ENCODE results near the gene LRRD1.

Gene LRRD1

DNA sequence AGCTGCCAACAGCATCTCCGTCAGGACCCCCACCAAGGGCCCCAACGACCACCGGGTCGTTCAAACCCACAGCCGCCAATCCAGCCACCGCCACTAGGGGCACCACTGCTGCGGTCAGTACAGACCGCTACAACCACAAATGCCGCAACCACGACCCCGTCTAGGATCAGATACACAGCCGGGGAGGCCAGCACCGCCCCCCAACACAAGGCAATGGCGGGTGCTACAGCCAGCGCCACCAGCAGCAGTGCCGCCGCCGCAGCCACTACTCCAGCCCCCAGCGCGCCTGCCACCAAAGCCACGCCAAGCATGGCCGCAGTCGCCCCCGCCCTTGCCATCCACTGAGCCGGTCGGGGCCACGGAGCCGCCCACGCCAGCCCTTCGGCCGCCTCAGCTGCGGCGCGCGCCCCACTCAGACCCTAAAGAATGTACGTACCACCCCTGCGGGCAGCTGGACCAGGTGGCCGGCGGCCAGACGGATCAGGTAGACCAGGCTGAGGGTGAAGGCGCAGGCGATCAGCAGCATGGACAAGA is 45.1 kb downstream of the LRRD1 start (continued):
- TF ChIP-seq IKZF3 (tag by site-specific recombination; IDR thresholded peaks at IDR 0.05) (no peak), ZFHX2 (tag by site-specific recombination; conservative IDR thresholded peaks at IDR 0.05) (peak; percentile 91), ZSCAN30 (tag by site-specific recombination; IDR thresholded peaks at IDR 0.05) (peak; percentile 47; the same call in 1 of the 2 replicates), ZFP37 (tag by site-specific recombination; IDR thresholded peaks at IDR 0.05) (peak; percentile 40; the same call in 1 of the 2 replicates), GLIS2 (tag by site-specific recombination; IDR thresholded peaks at IDR 0.05) (peak; percentile 97)
- TF ChIP-seq, protein P1, sequence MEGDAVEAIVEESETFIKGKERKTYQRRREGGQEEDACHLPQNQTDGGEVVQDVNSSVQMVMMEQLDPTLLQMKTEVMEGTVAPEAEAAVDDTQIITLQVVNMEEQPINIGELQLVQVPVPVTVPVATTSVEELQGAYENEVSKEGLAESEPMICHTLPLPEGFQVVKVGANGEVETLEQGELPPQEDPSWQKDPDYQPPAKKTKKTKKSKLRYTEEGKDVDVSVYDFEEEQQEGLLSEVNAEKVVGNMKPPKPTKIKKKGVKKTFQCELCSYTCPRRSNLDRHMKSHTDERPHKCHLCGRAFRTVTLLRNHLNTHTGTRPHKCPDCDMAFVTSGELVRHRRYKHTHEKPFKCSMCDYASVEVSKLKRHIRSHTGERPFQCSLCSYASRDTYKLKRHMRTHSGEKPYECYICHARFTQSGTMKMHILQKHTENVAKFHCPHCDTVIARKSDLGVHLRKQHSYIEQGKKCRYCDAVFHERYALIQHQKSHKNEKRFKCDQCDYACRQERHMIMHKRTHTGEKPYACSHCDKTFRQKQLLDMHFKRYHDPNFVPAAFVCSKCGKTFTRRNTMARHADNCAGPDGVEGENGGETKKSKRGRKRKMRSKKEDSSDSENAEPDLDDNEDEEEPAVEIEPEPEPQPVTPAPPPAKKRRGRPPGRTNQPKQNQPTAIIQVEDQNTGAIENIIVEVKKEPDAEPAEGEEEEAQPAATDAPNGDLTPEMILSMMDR (tag by site-specific recombination; IDR thresholded peaks at IDR 0.05): peak; percentile 95
- TF ChIP-seq, protein P2, sequence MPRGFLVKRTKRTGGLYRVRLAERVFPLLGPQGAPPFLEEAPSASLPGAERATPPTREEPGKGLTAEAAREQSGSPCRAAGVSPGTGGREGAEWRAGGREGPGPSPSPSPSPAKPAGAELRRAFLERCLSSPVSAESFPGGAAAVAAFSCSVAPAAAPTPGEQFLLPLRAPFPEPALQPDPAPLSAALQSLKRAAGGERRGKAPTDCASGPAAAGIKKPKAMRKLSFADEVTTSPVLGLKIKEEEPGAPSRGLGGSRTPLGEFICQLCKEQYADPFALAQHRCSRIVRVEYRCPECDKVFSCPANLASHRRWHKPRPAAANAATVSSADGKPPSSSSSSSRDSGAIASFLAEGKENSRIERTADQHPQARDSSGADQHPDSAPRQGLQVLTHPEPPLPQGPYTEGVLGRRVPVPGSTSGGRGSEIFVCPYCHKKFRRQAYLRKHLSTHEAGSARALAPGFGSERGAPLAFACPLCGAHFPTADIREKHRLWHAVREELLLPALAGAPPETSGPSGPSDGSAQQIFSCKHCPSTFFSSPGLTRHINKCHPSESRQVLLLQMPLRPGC (tag by site-specific recombination; IDR thresholded peaks at IDR 0.05): no peak

DNA sequence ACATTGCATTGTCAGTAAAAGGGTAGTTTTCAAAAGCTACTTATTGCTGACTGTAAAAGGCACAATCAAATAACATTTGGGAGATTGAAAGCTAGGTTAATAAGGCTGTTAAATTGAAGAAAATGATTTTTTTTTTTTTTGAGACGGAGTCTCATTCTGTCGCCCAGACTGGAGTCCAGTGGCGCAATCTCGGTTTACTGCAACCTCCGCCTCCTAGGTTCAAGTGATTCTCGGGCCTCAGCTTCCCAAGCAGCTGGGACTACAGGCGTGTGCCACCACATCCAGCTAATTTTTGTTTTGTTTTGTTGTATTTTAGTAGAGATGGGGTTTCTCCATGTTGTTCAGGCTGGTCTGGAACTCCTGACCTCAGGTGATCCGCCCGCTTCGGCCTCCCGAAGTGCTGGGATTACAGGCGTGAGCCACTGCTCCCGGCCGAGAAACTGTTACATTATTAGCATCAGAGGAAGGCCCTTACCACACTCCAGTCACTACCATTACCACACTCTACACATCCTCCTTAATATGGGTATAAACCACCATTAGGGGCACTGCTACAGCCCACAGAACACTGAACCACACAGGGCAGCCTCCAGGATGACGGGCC is 45.7 kb downstream of the LRRD1 start:
- Histone ChIP-seq H3K36me3 (ENCODE audit: control insufficient read depth in 2 of 2, insufficient read depth in 1 of 2, low read length in 2 of 2) (peaks cover 24 to 28% of the 10 kb centered on the region in 2 experiments), H3K4me3 (ENCODE audit: low read depth, low read length) (peak overlapping the region; percentile 95), H3K27ac (ENCODE audit: extremely low read depth, low read depth, low read length) (peak overlapping the region; percentile 86; the same call in 1 of the 2 replicates), H3K9me3 (ENCODE audit: control insufficient read depth, insufficient read depth, low read depth, low read length) (no peaks in the 10 kb centered on the region), H3K4me1 (ENCODE audit: control insufficient read depth, insufficient read depth, low read length) (peaks cover 3% of the 10 kb centered on the region; the same call in 1 of the 2 replicates)
- ChIA-PET CTCF (interaction anchor here (0.5 to 1.3 kb wide), 18 partner anchors 9 to 445 kb away, joined by 3 to 7 read pairs (median 4); no protein-coding TSS in a partner anchor), POLR2A (interaction anchor here (0.6 to 1.6 kb wide), 3 partner anchors 17 to 313 kb away, joined by 3 to 5 read pairs (median 5); partner anchors contain the start of gene GATAD1)
- no peak for TF ChIP-seq ZNF221 (tag by site-specific recombination; IDR thresholded peaks at IDR 0.05; ENCODE audit: borderline replicate concordance)
- TF ChIP-seq, protein P3, sequence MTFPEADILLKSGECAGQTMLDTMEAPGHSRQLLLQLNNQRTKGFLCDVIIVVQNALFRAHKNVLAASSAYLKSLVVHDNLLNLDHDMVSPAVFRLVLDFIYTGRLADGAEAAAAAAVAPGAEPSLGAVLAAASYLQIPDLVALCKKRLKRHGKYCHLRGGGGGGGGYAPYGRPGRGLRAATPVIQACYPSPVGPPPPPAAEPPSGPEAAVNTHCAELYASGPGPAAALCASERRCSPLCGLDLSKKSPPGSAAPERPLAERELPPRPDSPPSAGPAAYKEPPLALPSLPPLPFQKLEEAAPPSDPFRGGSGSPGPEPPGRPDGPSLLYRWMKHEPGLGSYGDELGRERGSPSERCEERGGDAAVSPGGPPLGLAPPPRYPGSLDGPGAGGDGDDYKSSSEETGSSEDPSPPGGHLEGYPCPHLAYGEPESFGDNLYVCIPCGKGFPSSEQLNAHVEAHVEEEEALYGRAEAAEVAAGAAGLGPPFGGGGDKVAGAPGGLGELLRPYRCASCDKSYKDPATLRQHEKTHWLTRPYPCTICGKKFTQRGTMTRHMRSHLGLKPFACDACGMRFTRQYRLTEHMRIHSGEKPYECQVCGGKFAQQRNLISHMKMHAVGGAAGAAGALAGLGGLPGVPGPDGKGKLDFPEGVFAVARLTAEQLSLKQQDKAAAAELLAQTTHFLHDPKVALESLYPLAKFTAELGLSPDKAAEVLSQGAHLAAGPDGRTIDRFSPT (tag by site-specific recombination; IDR thresholded peaks at IDR 0.05): no peak
- no peak for TF ChIP-seq ZNF654 (tag by site-specific recombination; IDR thresholded peaks at IDR 0.05; ENCODE audit: low read depth)
- TF ChIP-seq, protein P1 (tag by site-specific recombination; IDR thresholded peaks at IDR 0.05): no peak
- no peak for TF ChIP-seq SCRT2 (tag by site-specific recombination; IDR thresholded peaks at IDR 0.05)
- peak; percentile 14; the same call in 1 of the 2 replicates for TF ChIP-seq ZBTB20 (tag by site-specific recombination; IDR thresholded peaks at IDR 0.05)
- TF ChIP-seq ZNF600 (tag by site-specific recombination; IDR thresholded peaks at IDR 0.05): 0 out of 2 replicates have a peak, but pooled peaks have one; percentile 60
- TF ChIP-seq ZNF184 (tag by site-specific recombination; IDR thresholded peaks at IDR 0.05): no peak
- TF ChIP-seq ZNF335 (tag by site-specific recombination; conservative IDR thresholded peaks at IDR 0.05): peak; percentile 81; the same call in 1 of the 2 replicates
- TF ChIP-seq ZNF530 (tag by site-specific recombination; IDR thresholded peaks at IDR 0.05; ENCODE audit: low read depth): no peak
- no peak for TF ChIP-seq ZNF174 (tag by site-specific recombination; IDR thresholded peaks at IDR 0.05)
- no peak; the same call in 1 of the 2 replicates for TF ChIP-seq ZNF366 (tag by site-specific recombination; conservative IDR thresholded peaks at IDR 0.05)
- TF ChIP-seq, protein P4, sequence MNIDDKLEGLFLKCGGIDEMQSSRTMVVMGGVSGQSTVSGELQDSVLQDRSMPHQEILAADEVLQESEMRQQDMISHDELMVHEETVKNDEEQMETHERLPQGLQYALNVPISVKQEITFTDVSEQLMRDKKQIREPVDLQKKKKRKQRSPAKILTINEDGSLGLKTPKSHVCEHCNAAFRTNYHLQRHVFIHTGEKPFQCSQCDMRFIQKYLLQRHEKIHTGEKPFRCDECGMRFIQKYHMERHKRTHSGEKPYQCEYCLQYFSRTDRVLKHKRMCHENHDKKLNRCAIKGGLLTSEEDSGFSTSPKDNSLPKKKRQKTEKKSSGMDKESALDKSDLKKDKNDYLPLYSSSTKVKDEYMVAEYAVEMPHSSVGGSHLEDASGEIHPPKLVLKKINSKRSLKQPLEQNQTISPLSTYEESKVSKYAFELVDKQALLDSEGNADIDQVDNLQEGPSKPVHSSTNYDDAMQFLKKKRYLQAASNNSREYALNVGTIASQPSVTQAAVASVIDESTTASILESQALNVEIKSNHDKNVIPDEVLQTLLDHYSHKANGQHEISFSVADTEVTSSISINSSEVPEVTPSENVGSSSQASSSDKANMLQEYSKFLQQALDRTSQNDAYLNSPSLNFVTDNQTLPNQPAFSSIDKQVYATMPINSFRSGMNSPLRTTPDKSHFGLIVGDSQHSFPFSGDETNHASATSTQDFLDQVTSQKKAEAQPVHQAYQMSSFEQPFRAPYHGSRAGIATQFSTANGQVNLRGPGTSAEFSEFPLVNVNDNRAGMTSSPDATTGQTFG (tag by site-specific recombination; IDR thresholded peaks at IDR 0.05; ENCODE audit: borderline replicate concordance): no peak
- TF ChIP-seq ZNF677 (tag by site-specific recombination; IDR thresholded peaks at IDR 0.05): no peak
- TF ChIP-seq ZNF37A (tag by site-specific recombination; IDR thresholded peaks at IDR 0.05): no peak
- TF ChIP-seq, protein P5, sequence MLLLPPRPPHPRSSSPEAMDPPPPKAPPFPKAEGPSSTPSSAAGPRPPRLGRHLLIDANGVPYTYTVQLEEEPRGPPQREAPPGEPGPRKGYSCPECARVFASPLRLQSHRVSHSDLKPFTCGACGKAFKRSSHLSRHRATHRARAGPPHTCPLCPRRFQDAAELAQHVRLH (tag by site-specific recombination; IDR thresholded peaks at IDR 0.05): no peak
- TF ChIP-seq ZNF155 (tag by site-specific recombination; IDR thresholded peaks at IDR 0.05): no peak
- no peak for TF ChIP-seq ZNF114 (tag by site-specific recombination; IDR thresholded peaks at IDR 0.05)
- no peak for TF ChIP-seq SP7 (tag by site-specific recombination; IDR thresholded peaks at IDR 0.05)
